Osteoblast (primary cell): Measurements from ENCODE around the gene MYOM3. TPM values are rescaled to one million over a fixed set of nuclear protein-coding genes. Genes with fewer than 3 reads are reported as not detected.

Source experiments
- DNase-seq: peaks from one replicate; pipeline ENCODE4 v3.0.0; 2011; ENCODE audit warnings: low spot score, mixed read lengths; ENCODE audit not compliant: insufficient read length; ENCODE audit errors: missing footprints
- H2AFZ ChIP-seq: 2 replicates; pipeline ENCODE4 v1.6.0; 2011; ENCODE audit warnings: mild to moderate bottlenecking, low read length
- H3K27ac ChIP-seq: 2 replicates; pipeline ENCODE4 v1.5.1; 2011; ENCODE audit warnings: mild to moderate bottlenecking, low read depth, low read length, moderate library complexity
- H3K27me3 ChIP-seq: 2 replicates; pipeline ENCODE4 v1.6.0; 2012; ENCODE audit warnings: mild to moderate bottlenecking, control low read depth, inconsistent platforms, low read length, moderate library complexity; ENCODE audit not compliant: insufficient read depth
- H3K36me3 ChIP-seq: 2 replicates; pipeline ENCODE4 v1.5.1; 2011; ENCODE audit warnings: mild to moderate bottlenecking, low read length, control low read depth, moderate library complexity; ENCODE audit not compliant: insufficient read depth
- H3K4me1 ChIP-seq: 2 replicates; pipeline ENCODE4 v1.5.1; 2011; ENCODE audit warnings: mild to moderate bottlenecking, low read length, control low read depth, moderate library complexity; ENCODE audit not compliant: insufficient read depth
- H3K4me2 ChIP-seq: 2 replicates; pipeline ENCODE4 v1.6.0; 2011; ENCODE audit warnings: mild to moderate bottlenecking, low read length; ENCODE audit not compliant: insufficient read depth
- H3K4me3 ChIP-seq: fragments of 200-600 bp; sonication (generic); 3 replicates; pipeline ENCODE4 v1.5.1; 2012; ENCODE audit warnings: mild to moderate bottlenecking, low read length, inconsistent platforms; ENCODE audit not compliant: insufficient read depth
- H3K79me2 ChIP-seq: 2 replicates; pipeline ENCODE4 v1.6.0; 2012; ENCODE audit warnings: mild to moderate bottlenecking, low read length, control low read depth, inconsistent platforms; ENCODE audit not compliant: insufficient read depth
- H3K9me3 ChIP-seq: 2 replicates; pipeline ENCODE4 v1.5.1; 2011; ENCODE audit warnings: low read depth, low read length, control low read depth
- H4K20me1 ChIP-seq: 2 replicates; pipeline ENCODE4 v1.6.0; 2012; ENCODE audit warnings: mild to moderate bottlenecking, low read length, control low read depth; ENCODE audit not compliant: insufficient read depth
- total RNA-seq: library from RNA; depleted of rRNA; stranded (reverse); fragments of >200 nt; gene quantifications from 2 replicates; pipeline ENCODE4 v1.2.3, GENCODE V29; 2012
- TF ChIP-seq, protein P1 (sequence below): IDR thresholded peaks from 2 replicates; pipeline ENCODE4 v1.5.1; 2011; ENCODE audit warnings: mild to moderate bottlenecking, low read depth, low read length, moderate library complexity; ENCODE audit errors: extremely low read depth

The MYOM3 gene
- total RNA-seq, 1 donor, result under 0.01 TPM

GRCh38 chr1:24119489-24119858 lies 7.5 kb upstream of the MYOM3 start:
- Histone ChIP-seq H3K4me2 (no peak overlapping the region), H3K27ac (no peak overlapping the region), H3K36me3 (no peaks in the 10 kb centered on the region), H3K4me3 (no peak overlapping the region), H3K79me2 (no peaks in the 10 kb centered on the region), H2AFZ (no peak overlapping the region), H3K9me3 (no peaks in the 10 kb centered on the region), H3K4me1 (no peaks in the 10 kb centered on the region), H4K20me1 (no peaks in the 10 kb centered on the region), H3K27me3 (peaks cover 11% of the 10 kb centered on the region)
- TF ChIP-seq, protein P1, sequence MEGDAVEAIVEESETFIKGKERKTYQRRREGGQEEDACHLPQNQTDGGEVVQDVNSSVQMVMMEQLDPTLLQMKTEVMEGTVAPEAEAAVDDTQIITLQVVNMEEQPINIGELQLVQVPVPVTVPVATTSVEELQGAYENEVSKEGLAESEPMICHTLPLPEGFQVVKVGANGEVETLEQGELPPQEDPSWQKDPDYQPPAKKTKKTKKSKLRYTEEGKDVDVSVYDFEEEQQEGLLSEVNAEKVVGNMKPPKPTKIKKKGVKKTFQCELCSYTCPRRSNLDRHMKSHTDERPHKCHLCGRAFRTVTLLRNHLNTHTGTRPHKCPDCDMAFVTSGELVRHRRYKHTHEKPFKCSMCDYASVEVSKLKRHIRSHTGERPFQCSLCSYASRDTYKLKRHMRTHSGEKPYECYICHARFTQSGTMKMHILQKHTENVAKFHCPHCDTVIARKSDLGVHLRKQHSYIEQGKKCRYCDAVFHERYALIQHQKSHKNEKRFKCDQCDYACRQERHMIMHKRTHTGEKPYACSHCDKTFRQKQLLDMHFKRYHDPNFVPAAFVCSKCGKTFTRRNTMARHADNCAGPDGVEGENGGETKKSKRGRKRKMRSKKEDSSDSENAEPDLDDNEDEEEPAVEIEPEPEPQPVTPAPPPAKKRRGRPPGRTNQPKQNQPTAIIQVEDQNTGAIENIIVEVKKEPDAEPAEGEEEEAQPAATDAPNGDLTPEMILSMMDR, result no peak
- no peak for DNase-seq

GRCh38 chr1:24118410-24119242 lies 6.7 kb upstream of the MYOM3 start:
- no peak for DNase-seq
- H3K4me1 ChIP-seq, result no peaks in the 10 kb centered on the region
- H3K27me3 ChIP-seq, result peaks cover 18% of the 10 kb centered on the region
- no peaks in the 10 kb centered on the region for H3K79me2 ChIP-seq
- H3K27ac ChIP-seq, result no peak overlapping the region
- H3K4me3 ChIP-seq, result no peak overlapping the region
- H3K4me2 ChIP-seq, result no peak overlapping the region
- TF ChIP-seq, protein P1, result no peak
- no peaks in the 10 kb centered on the region for H3K36me3 ChIP-seq
- no peak overlapping the region for H2AFZ ChIP-seq
- H4K20me1 ChIP-seq, result no peaks in the 10 kb centered on the region
- no peaks in the 10 kb centered on the region for H3K9me3 ChIP-seq

GRCh38 chr1:24117722-24118409 lies 5.9 kb upstream of the MYOM3 start:
- no peak overlapping the region for H2AFZ ChIP-seq
- TF ChIP-seq, protein P1, result no peak
- no peaks in the 10 kb centered on the region for H3K4me1 ChIP-seq
- H3K4me3 ChIP-seq, result no peak overlapping the region
- no peaks in the 10 kb centered on the region for H3K36me3 ChIP-seq
- H4K20me1 ChIP-seq, result no peaks in the 10 kb centered on the region
- DNase-seq, result no peak
- H3K4me2 ChIP-seq, result no peak overlapping the region
- no peak overlapping the region for H3K27ac ChIP-seq
- no peaks in the 10 kb centered on the region for H3K79me2 ChIP-seq
- H3K27me3 ChIP-seq, result peaks cover 21% of the 10 kb centered on the region
- H3K9me3 ChIP-seq, result no peaks in the 10 kb centered on the region

DNA sequence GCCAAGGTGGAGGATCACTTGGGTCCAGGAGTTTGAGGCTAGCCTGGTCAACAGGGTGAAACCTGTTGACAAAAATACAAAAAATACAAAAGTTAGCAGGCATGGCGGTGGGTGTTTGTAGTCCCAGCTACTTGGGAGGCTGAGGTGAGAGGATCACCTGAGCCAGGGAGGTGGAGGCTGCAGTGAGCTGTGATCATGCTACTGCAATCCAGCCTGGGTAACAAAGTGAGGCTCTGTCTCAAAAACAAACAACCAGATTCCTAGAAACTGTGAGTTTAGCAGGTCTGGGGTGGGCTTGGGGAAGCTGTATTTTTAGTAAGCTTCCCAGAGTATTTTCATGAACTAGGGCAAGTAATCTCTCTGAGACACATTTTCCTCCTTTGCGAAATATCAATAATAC lies 5.2 kb upstream of the MYOM3 start:
- H3K79me2 ChIP-seq, result no peaks in the 10 kb centered on the region
- no peak overlapping the region for H3K4me2 ChIP-seq
- H4K20me1 ChIP-seq, result no peaks in the 10 kb centered on the region
- H3K9me3 ChIP-seq, result no peaks in the 10 kb centered on the region
- peaks cover 21% of the 10 kb centered on the region for H3K27me3 ChIP-seq
- TF ChIP-seq, protein P1, result no peak
- H3K36me3 ChIP-seq, result no peaks in the 10 kb centered on the region
- H2AFZ ChIP-seq, result no peak overlapping the region
- H3K4me3 ChIP-seq, result no peak overlapping the region
- no peak overlapping the region for H3K27ac ChIP-seq
- H3K4me1 ChIP-seq, result peaks cover 7% of the 10 kb centered on the region
- DNase-seq, result no peak
